HG02884 (cell line): ENCODE data around the gene STAC3.
A peak's percentile ranks its signal among the peaks of the same experiment; 100 is the strongest.

ENCODE experiments used
- ATAC-seq: cut with Tn5 transposase; IDR thresholded peaks from one replicate; pipeline ENCODE4 v1.9.1; 2021; ENCODE audit warnings: mild to moderate bottlenecking, moderate library complexity; ENCODE audit not compliant: unreplicated experiment

The STAC3 gene

DNA sequence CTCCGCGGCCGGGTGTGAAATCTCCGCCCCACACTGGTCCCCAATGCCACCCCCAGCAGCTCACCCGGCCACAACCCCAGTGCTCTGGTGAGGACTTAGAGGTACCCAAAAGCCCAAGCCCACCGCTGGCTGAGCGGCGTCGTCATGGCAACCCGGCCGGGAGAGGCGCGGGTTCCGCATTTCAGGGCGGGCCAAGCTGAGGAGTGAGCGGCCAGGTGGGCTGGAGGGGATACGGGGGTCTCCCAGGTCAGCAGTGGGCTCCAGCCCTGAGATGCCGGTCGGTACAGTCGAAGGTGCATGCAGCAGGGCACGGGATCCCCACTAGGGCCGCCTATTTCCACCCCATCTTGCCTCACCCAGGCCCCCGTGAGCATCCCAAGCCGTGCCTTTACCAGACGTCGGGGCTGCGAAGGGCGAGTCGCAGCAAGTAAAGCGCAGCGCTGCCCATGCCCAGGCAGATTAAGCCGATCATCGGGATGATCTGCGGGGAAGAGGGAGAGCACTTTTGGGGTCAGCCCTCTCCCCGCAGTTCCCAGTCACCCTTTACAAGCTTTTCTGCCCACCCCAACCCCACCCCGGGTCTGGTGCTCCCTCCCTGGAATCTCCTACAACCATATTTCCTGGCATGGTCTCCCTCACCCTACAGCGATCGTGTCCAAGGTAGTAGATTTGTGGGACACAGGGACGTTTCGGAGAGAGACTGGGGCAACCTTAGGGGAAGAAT lies 14.6 kb downstream of the STAC3 start:
- ATAC-seq = no peak

DNA sequence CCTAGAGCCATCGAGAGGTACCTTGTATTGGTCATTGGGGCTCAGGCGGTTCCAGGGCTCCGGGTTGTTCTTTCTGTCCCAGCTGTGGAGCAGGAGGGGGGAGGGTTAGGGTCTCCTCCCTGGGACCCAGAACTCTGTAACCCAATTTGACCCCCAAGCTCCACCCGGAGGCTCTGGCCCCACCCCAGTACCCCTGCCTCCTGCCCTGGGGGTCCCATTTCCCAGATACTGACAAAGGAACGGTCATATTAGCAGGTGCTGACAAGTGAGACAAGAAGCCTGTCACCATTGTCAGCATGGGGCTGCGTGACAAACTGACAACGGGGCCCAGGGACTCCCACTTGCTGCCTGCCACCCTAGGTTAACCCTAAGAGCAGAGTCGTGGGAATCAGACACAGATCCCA lies 15.3 kb downstream of the STAC3 start:
- no peak for ATAC-seq

DNA sequence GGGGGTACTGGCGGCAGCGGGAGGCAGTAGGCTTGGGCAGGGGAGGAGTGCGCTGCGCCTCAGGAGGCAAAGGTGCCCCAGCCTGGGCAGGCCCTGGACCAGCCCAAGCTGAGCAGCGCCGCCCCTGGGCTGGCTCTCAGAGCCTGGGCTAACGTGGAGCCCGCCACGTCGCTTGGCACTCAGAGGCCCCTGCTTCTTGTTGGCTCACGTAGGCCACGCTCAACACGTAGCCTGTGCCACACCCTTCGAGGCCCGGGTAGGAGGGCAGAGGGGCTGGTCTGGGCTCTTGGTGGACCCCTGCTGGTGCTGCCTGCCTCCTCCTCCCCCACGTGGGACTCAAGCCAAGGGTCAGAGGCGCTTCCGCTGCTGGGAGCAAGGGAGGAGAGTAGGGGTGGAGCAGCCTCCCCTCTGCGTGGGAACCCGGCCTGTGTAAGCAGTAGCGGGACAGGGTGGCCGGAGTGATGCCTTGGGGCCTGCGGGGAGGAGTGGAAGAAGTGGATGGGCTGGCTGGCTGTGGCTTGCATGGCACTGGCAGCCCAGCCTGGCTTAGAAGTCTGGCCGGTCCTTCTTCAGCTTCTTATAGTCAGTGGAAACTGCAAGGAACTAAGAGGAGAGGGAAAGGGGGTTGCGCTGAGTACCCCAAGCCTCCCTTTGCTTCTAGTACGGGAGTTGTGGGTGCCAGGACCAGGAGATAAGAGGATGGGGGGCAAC lies 15.8 kb downstream of the STAC3 start:
- ATAC-seq = no peak

DNA sequence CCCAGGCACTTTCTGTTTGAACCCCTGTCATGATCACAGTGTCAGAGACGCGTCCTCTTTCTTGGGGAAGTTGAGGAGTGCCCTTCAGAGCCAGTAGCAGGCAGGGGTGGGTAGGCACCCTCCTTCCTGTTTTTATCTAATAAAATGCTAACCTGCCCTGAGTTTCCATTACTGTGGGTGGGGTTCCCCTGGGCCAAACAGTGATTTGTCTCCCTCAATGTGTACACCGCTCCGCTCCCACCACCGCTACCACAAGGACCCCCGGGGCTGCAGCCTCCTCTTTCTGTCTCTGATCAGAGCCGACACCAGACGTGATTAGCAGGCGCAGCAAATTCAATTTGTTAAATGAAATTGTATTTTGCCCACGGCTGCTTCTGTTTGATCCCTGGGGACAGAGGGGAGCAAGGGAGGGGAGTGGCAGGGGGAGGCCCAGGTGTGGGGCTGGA lies 16.4 kb downstream of the STAC3 start:
- no peak for ATAC-seq

DNA sequence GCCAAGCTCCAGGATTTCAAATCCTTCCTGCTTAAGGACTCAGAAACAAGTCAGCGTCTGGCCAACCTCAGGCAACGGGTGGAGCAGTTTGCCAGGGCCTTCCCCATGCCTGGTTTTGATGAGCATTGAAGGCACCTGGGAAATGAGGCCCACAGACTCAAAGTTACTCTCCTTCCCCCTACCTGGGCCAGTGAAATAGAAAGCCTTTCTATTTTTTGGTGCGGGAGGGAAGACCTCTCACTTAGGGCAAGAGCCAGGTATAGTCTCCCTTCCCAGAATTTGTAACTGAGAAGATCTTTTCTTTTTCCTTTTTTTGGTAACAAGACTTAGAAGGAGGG lies 16.8 kb downstream of the STAC3 start:
- ATAC-seq = no peak

DNA sequence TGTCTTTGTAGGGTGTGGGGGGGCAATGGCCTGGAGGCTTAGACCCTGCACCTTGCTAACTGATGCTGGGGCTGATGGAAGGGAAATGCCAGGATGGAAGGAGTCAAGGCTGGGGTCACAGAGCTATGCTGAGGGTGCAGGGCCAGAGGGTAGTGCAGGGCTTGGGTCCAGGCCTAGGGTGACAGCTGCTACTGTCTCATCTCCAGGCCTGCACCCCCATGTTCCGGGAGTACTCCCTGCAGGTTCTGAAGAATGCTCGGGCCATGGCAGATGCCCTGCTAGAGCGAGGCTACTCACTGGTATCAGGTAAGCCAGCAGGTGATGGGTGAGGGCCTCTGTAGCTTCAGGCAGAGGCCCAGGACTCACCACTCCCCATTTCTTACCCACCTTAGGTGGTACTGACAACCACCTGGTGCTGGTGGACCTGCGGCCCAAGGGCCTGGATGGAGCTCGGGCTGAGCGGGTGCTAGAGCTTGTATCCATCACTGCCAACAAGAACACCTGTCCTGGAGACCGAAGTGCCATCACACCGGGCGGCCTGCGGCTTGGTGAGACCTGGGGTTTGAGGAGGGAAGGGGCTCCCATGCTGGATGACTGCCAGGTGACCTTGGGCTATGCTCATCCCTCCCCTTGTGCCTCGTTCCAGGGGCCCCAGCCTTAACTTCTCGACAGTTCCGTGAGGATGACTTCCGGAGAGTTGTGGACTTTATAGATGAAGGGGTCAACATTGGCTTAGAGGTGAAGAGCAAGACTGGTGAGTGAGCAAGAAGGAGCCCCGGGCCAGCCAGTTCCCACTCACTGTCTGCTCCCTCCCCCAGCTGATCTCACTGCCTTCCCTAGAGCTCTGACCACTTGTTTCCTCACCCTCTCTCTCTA lies 17.4 kb downstream of the STAC3 start:
- ATAC-seq = no peak

DNA sequence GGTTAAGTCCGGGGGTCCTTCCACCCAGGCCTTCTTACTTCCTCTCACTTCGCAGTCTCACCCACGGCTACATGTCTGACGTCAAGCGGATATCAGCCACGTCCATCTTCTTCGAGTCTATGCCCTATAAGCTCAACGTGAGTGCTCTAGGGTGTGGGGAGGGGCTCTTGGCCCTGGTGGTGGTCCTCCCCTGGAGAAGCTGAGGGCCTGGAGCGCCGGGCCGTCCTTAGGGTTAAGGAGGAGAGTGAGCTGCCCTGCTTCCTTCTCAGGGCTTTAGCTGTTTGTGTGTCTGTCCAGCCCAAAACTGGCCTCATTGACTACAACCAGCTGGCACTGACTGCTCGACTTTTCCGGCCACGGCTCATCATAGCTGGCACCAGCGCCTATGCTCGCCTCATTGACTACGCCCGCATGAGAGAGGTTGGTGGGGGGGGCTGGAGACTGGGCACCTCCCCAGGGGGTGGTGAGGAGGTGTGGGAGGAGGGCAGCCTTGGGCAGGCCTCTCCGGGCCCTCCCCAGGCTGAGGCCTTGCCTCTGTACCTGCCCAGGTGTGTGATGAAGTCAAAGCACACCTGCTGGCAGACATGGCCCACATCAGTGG lies 18.7 kb downstream of the STAC3 start:
- no peak for ATAC-seq

DNA sequence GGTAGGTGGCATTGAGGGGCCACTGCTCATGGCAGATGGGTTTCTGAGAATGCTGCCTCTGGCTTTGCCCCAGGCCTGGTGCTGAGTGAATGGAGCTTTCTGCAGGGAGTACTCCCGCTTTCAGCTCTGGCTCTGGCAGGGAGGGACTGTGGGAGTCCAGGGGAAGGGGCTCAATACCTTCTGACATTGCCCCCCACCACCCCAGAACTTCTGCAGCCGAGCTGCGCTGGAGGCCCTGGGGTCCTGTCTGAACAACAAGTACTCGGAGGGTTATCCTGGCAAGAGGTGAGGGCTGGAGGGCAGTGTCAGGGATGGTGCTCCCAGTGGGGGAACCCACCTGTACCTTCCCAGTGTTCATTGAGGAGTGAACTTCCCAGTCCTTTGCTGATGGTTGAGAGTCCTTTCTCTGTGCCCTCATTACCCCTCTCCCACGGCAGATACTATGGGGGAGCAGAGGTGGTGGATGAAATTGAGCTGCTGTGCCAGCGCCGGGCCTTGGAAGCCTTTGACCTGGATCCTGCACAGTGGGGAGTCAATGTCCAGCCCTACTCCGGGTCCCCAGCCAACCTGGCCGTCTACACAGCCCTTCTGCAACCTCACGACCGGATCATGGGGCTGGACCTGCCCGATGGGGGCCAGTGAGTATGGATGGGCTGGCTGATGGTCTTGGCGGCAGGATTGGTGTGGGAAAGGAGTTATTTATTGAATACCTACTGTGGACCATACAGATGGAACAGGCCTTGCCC lies 19.5 kb downstream of the STAC3 start:
- ATAC-seq = no peak

DNA sequence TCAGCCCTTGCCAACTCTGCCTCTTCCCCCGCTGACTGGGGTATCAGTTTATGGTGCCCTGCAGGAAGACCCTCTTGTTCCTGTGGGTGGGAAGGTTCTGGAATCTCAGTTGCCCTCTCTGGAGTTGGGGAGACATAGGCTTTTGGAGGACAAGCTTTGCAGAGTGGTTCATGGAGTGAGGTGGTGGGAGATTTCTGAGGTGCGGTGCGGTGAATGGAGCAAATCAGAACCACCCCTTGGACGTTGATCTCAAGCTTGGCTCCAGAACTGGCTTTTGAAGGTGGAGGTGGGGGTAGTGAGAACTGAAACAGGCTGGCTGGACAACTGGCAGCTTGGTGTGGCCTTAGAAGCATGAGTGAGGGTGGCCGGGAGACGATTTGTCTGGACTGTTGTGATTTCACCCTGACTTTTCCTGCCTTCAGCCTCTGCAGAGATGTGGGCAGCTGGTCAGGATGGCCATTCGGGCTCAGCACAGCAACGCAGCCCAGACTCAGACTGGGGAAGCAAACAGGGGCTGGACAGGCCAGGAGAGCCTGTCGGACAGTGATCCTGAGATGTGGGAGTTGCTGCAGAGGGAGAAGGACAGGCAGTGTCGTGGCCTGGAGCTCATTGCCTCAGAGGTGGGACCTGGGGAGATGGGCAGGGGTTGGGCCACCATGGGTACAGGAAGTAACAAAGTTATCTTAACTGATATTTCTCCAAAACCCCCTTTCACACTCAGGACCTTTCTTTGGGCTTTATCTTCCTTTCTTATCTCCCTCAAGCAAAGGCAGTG lies 20.4 kb downstream of the STAC3 start:
- ATAC-seq = no peak

DNA sequence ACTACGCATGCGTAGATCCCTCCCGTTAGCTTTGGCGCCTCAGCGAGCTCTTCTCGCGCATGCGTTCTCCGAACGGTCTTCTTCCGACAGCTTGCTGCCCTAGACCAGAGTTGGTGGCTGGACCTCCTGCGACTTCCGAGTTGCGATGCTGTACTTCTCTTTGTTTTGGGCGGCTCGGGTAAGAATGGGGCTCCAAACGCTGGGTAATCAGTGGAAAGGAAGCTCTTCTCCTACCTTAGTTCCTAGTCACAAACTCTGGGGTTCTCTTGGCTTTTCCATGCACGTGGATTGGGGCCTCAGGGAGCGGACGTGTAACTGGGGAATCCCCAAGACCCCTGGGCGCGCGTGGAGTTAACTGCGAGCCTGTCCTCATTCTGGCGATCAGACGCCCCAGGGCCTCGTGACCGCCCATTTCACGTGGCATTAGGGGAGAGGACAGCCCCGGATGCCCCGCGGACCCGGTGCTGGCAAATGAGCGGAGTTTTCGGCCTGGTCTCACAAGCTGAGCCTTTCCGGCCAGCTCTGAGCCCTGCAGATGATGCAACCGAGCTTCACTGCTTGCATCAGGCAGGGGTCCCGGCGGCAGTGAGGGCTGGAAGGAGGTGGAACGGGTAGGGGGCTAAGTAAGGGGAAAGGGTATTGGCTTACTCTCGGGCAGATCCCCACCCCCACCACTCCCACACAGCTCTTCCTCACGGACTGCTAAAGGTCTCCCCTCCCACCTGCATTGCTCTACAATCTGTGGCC lies 21.2 kb downstream of the STAC3 start, which contains the start of gene SHMT2:
Gene SHMT2 (plus strand): TSS at position 78 of the 747 bp plus-strand sequence. CDS start 68 bp downstream, at position 146.
- peak; percentile 46 for ATAC-seq

DNA sequence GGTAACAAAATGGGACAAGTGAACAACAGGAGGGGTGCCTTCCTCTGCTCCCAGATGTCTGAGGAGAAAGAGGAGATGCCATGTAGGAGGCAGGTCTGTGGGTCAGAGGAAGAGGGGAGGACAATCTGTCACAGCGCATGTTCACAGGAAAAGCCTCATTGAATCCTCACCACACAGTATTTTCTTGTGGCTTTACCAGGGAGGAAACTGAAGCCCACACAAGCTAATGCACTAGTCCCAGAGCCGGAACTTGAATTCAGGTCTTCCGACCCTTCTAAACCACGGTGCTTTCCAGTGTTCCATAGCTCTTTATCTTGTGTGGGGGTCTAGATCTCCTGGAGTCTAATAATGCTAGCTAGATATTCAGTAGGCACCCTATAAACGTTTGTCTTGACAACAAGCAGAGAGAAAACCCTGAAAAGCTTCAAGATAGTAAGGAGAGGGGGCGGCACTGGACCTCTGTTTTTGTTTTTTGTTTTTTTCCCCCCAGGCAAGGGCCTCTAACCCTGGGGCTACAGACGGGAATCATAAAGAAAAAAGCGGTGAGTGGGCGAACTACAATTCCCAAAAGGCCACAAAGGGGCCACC lies 21.8 kb downstream of the STAC3 start:
- ATAC-seq = peak; percentile 14

DNA sequence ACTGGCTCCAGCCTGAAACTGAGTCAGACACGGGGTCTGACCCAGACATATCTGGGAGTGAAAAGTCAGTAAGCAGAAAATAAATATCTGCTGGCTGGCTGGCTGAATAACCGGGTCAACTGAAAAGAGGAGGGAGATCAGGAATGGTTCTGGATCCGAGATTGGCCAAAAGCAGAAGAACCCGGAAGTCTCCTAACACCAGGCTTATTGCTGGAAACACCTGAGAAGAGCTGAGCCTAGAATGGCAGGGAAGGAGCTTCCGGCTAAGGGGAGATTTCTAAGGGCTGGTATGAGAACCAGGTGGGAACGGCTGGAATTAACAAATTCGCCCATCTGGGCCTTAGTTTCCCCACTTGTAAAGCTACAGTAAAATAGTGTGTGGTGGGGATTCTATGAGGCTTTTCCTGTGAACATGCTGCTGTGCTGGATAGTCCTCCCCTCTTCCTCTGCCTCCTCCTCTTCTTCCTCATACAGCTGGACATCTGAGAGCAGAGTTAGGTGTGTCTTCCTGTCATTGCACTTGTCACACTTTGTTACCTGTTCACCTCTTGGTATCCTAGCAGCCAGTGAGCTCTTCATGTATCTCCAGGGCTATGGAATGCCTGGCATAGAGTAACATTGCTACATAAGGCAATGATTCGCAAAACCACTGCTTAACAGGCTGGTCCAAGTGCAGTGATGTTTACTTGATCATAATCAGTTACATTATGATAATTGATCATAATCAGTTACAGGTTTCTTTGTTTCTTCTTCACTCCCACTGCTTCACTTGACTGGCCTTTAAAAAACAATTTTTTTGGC lies 23.5 kb downstream of the STAC3 start:
- ATAC-seq = no peak

DNA sequence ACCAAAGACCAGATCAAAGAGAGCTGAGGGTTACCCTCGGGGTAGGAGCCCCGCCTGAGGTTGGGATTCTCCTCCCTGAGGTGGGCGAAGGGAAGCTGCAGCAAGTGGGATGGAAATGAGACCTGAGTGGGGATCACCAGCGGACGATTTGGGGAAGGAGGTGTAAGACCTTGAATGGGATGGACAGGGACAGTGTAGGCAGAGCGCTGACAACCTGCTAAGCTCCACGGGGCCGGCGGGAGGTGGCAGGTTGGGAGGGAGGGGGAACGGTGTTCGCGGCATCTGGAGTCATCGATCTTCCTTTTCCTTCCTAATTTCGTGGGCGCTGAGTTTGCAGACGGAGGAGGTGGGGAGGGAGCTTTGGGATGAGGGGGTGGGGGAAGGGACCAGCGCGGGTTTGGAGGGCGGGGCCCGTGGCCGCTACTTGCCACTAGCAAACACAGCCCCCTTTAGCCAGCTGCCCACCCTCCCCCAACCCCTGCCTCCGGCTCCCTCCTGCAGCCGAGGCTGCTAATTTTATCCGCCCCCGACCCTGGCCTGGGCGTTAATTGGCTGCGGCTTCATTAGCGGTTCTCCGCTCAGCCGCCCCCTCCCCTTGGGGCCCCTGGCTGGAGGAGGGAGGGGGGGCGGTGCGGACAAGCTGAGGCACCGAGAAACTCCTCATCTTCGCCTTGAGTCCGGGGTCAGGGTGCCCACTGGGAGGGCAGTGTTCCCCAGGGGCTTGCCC lies 24.2 kb downstream of the STAC3 start:
- ATAC-seq = no peak

DNA sequence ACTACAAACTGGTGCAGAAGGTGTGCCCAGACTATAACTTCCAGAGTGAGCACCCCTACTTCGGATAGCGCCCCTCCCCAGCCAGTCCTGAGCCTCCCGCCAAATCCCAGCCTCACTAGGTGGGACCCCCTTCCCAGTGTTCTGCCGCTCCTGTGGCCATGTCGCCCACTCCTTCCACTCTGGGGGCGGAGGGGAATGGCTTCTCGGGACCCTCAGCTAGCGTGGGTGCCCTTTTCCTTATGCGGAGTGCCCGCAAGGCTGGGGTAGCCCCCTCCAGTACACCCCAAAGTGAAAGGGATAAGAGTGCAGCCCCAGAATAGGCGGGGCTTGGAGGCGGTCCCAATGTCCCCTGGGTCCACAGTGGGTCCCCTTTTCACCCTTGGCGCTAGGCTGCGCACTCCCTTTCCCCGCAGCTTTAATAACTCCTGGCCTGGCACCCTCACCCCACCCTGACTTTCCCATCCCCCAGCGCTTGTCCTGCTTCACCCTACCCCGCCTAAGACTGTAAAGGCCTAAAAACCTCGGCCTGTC lies 25.2 kb downstream of the STAC3 start:
- ATAC-seq = no peak

DNA sequence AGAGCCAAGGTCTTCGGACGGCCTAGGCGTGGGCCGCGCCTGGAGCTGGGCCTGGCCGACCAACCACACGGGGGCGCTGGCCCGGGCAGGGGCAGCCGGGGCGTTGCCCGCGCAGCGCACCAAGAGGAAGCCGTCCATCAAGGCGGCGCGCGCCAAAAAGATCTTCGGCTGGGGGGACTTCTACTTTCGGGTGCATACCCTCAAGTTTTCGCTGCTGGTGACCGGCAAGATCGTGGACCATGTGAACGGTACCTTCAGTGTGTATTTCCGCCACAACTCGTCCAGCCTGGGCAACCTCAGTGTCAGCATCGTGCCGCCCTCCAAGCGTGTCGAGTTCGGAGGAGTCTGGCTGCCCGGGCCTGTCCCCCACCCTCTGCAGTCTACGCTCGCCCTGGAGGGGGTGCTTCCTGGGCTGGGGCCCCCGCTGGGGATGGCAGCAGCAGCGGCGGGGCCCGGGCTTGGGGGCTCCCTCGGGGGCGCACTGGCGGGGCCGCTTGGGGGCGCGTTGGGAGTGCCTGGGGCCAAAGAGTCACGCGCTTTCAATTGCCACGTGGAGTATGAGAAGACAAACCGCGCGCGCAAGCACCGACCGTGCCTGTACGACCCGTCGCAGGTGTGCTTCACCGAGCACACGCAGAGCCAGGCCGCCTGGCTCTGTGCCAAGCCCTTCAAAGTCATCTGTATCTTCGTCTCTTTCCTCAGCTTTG lies 25.9 kb downstream of the STAC3 start:
- no peak for ATAC-seq

DNA sequence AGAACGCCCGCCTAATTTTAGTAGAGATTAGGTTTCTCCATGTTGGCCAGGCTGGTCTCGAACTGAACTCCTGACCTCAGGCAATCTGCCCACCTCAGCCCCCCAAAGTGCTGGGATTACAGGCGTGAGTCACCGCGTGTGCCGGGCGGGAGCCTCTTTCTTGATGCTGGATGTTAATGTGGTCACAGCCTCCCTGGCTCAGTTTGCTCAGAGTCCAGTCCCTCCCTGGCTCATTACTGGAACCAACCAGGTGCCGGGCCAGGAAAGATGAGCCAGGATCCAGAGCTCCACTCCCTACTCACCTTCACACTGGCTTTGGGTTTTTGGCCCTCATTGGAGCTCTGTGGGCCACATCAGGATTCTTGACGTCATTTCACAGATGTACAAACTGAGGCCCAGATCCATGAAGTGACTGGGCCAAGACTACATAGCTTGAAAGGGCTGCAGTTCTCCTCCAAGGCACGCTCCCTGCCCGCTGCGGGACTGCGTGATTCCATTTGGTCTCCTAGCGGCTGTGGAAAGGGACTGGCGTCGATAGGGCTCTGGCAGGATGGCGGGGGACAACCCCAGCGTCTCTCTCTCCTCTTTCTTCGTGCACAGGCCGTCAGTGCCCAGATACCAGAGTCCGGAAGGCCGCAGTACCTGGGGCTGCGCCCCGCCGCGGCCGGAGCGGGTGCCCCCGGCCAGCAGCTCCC lies 26.6 kb downstream of the STAC3 start:
- ATAC-seq = no peak
